ENCODE measurements around the gene ATM.

- TF ChIP-seq CTCF (IDR thresholded peaks at IDR 0.05; ENCODE audit: insufficient read depth, low read depth, low read length) (no peak), EZH2 (IDR thresholded peaks at IDR 0.05; ENCODE audit: insufficient read depth, low read length) (no peak)
These were observed 24.0 kb downstream of the ATM start for GRCh38 chr11:108246885-108247284.
